Lower leg skin (tissue), 4 donors: ENCODE results near the gene CHCHD5. TPM values are rescaled to one million over a fixed set of nuclear protein-coding genes. Genes with fewer than 3 reads are reported as not detected.

ENCODE experiments used
- DNase-seq, 2 donors: peaks; one replicate each; pipeline ENCODE4 v3.0.0-alpha.2; 2019; ENCODE audit warnings: low spot score in 2 of 2
- H3K4me3 ChIP-seq: fragments of 200-600 bp; sonication (generic); 2 replicates; pipeline ENCODE4 v1.5.1; 2017; ENCODE audit warnings: mild to moderate bottlenecking, low read depth; ENCODE audit not compliant: poor library complexity, severe bottlenecking
- POLR2A ChIP-seq, 2 donors: fragments of 450-650 bp; IDR thresholded peaks; one replicate each; pipeline ENCODE4 v1.6.1; 2016 to 2017; ENCODE audit warnings: antibody characterized with exemption in 2 of 2, mild to moderate bottlenecking in 1 of 2, moderate library complexity in 1 of 2
- WGBS, 2 donors: methylation state at CpG; one replicate each; pipeline ENCODE4 v1.1.5; 2018; 5-methylcytosine and 5-hydroxymethylcytosine counted together
- intact Hi-C: fragments of 100-400 bp; cut with DNase I; formaldehyde crosslinking; loops from one replicate; pipeline ENCODE4 v1.15.0; 2023; ENCODE audit warnings: low total_unique reads
- total RNA-seq, 4 donors: library from RNA; depleted of rRNA; stranded (reverse); fragments of >200 nt; gene quantifications; one replicate each; pipeline ENCODE4 v1.1.0, GENCODE V29; 2016
- TF ChIP-seq, protein P1 (sequence below), 3 donors: fragments of 450-650 bp; IDR thresholded peaks; one replicate each; pipeline ENCODE4 v1.5.1; 2016; ENCODE audit warnings: antibody characterized with exemption in 3 of 3, mild to moderate bottlenecking in 3 of 3, moderate library complexity in 2 of 3

The CHCHD5 gene
- total RNA-seq, 4 donors from 2014 or later, result 12.4 to 26.8 (median 24.1) TPM

DNA sequence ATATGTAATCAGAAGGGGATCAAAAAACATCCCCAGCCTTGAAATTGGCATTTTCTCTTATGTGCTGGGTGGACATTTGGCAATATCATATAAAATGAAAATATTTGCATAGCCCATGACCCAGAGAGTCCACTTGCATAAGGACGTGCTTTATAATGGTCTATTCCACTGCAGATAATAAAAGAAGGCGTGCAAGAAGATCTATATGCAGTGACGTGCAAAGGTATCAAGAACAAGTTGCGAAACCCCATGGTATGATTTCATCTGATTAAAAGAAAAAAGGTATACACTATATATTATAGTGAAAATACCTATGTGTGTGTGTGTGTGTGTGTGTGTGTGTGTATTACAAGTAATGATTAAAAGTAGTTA lies 52.9 kb downstream of the CHCHD5 start:
- intact Hi-C loops, result no loop called here
- no peak overlapping the region for H3K4me3 ChIP-seq
- no peak for DNase-seq
- TF ChIP-seq POLR2A (IDR thresholded peaks at IDR 0.05), result no peak
- TF ChIP-seq, protein P1, sequence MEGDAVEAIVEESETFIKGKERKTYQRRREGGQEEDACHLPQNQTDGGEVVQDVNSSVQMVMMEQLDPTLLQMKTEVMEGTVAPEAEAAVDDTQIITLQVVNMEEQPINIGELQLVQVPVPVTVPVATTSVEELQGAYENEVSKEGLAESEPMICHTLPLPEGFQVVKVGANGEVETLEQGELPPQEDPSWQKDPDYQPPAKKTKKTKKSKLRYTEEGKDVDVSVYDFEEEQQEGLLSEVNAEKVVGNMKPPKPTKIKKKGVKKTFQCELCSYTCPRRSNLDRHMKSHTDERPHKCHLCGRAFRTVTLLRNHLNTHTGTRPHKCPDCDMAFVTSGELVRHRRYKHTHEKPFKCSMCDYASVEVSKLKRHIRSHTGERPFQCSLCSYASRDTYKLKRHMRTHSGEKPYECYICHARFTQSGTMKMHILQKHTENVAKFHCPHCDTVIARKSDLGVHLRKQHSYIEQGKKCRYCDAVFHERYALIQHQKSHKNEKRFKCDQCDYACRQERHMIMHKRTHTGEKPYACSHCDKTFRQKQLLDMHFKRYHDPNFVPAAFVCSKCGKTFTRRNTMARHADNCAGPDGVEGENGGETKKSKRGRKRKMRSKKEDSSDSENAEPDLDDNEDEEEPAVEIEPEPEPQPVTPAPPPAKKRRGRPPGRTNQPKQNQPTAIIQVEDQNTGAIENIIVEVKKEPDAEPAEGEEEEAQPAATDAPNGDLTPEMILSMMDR (IDR thresholded peaks at IDR 0.05), result no peak
- 84 to 91% methylated on average over 4 of the region's 4 CpGs for WGBS, 2 donors

Other genes starting within 250 kb of the CHCHD5 start
- 10 to 100 TPM; 10.5 to 24.8 (median 12.8) TPM for gene RGPD8, start 151.0 kb upstream of the CHCHD5 start, total RNA-seq
- gene TTL, start 102.5 kb upstream of the CHCHD5 start, total RNA-seq, result 10 to 100 TPM; 14.8 to 25.5 (median 21.2) TPM
- 10 to 100 TPM; 12.4 to 17.0 (median 16.1) TPM for gene POLR1B, start 42.1 kb upstream of the CHCHD5 start, total RNA-seq
- gene SLC20A1, start 61.3 kb downstream of the CHCHD5 start, total RNA-seq, result 10 to 100 TPM in 3 of 4 donors, 1 to 10 TPM in 1; 5.0 to 19.2 (median 12.4) TPM
- not detected for gene NT5DC4, start 136.4 kb downstream of the CHCHD5 start, total RNA-seq
- 10 to 100 TPM in 1 of 4 donors, 1 to 10 TPM in 3; 1.2 to 11.3 (median 2.0) TPM for gene CKAP2L, start 180.0 kb downstream of the CHCHD5 start, total RNA-seq
- 1 to 10 TPM in 1 of 4 donors, under 1 TPM in 3; 0.53 to 5.3 (median 0.84) TPM for gene IL1A, start 199.9 kb downstream of the CHCHD5 start, total RNA-seq